ENCODE measurements around the gene FAM171A1.
"Not testable (repeated sequence)": the region's sequence is repeated elsewhere in the genome, so short reads cannot be mapped to it uniquely, and the experiment has no call there.

FAM171A1 gene

GRCh38 chr10:15316871-15317464 lies 54.1 kb downstream of the FAM171A1 start:
- DNase-seq (ENCODE audit: low spot score) = no peak

- DNase-seq (ENCODE audit: low spot score) = no peak
Measured at GRCh38 chr10:15316145-15316544, 54.9 kb downstream of the FAM171A1 start.

GRCh38 chr10:15315286-15315685 lies 55.8 kb downstream of the FAM171A1 start:
- no peak for DNase-seq (ENCODE audit: low spot score)

GRCh38 chr10:15314482-15315045 lies 56.5 kb downstream of the FAM171A1 start:
- DNase-seq (ENCODE audit: low spot score) = no peak

- no peak for DNase-seq (ENCODE audit: low spot score)
Measured at GRCh38 chr10:15313843-15314242, 57.2 kb downstream of the FAM171A1 start.

- no peak for DNase-seq (ENCODE audit: low spot score)
Measured at GRCh38 chr10:15313047-15313446, 58.0 kb downstream of the FAM171A1 start.

- DNase-seq (ENCODE audit: low spot score) = no peak
Measured at GRCh38 chr10:15311569-15312280, 59.4 kb downstream of the FAM171A1 start.

- DNase-seq (ENCODE audit: low spot score) = no peak
Measured at GRCh38 chr10:15310776-15311568, 60.1 kb downstream of the FAM171A1 start.

- DNase-seq (ENCODE audit: low spot score) = no peak
Measured at GRCh38 chr10:15309221-15309620, 61.9 kb downstream of the FAM171A1 start.

- no peak for DNase-seq (ENCODE audit: low spot score)
Measured at GRCh38 chr10:15306735-15307280, 64.3 kb downstream of the FAM171A1 start.

- no peak for DNase-seq (ENCODE audit: low spot score)
Measured at GRCh38 chr10:15305634-15306033, 65.5 kb downstream of the FAM171A1 start.

- DNase-seq (ENCODE audit: low spot score) = no peak
Measured at GRCh38 chr10:15305161-15305560, 65.9 kb downstream of the FAM171A1 start.

GRCh38 chr10:15302188-15302956 lies 68.7 kb downstream of the FAM171A1 start:
- DNase-seq (ENCODE audit: low spot score) = not testable (repeated sequence)

GRCh38 chr10:15300697-15301096 lies 70.4 kb downstream of the FAM171A1 start:
- no peak for DNase-seq (ENCODE audit: low spot score)

- no peak for DNase-seq (ENCODE audit: low spot score)
Measured at GRCh38 chr10:15300145-15300544, 70.9 kb downstream of the FAM171A1 start.

GRCh38 chr10:15296701-15297100 lies 74.4 kb downstream of the FAM171A1 start:
- DNase-seq (ENCODE audit: low spot score) = no peak

- no peak for DNase-seq (ENCODE audit: low spot score)
Measured at GRCh38 chr10:15295537-15296325, 75.4 kb downstream of the FAM171A1 start.

GRCh38 chr10:15293862-15294842 lies 76.9 kb downstream of the FAM171A1 start:
- DNase-seq (ENCODE audit: low spot score) = no peak

GRCh38 chr10:15290671-15291070 lies 80.4 kb downstream of the FAM171A1 start:
- DNase-seq (ENCODE audit: low spot score) = no peak

GRCh38 chr10:15290150-15290549 lies 80.9 kb downstream of the FAM171A1 start:
- no peak for DNase-seq (ENCODE audit: low spot score)

Data from SW480 (cell line).